Keratinocyte (primary cell): ENCODE results near the gene ITGA11. TPM values are rescaled to one million over a fixed set of nuclear protein-coding genes. Genes with fewer than 3 reads are reported as not detected.

ENCODE experiments used
- DNase-seq: peaks from one replicate; pipeline ENCODE4 v3.0.0-alpha.2; 2011; ENCODE audit warnings: low read depth, missing footprints, low spot score
- FAIRE-seq: peaks from 2 replicates; lab custom pipeline; 2011; peaks lifted over from hg19 to GRCh38; lab: Jason Lieb, UNC
- H2AFZ ChIP-seq: 2 replicates; pipeline ENCODE4 v1.6.0; 2012; ENCODE audit warnings: low read length, control low read depth, inconsistent platforms; ENCODE audit not compliant: control insufficient read depth
- H3K27ac ChIP-seq: 2 replicates; pipeline ENCODE4 v1.5.1; 2011; ENCODE audit warnings: low read length; ENCODE audit not compliant: control insufficient read depth, insufficient read depth
- H3K27me3 ChIP-seq: 3 replicates; pipeline ENCODE4 v1.6.0; 2011; ENCODE audit warnings: low read length; ENCODE audit not compliant: control insufficient read depth, insufficient read depth; ENCODE audit errors: extremely low read depth
- H3K36me3 ChIP-seq, 2 experiments: 2 replicates in 1 of 2; 3 replicates in 1 of 2; pipeline ENCODE4 v1.5.1; 2011; ENCODE audit warnings: low read length in 2 of 2, mild to moderate bottlenecking in 1 of 2; ENCODE audit not compliant: control insufficient read depth in 2 of 2, insufficient read depth in 2 of 2; ENCODE audit errors: extremely low read depth in 1 of 2
- H3K4me1 ChIP-seq: 3 replicates; pipeline ENCODE4 v1.5.1; 2011; ENCODE audit warnings: low read length; ENCODE audit not compliant: control insufficient read depth, insufficient read depth; ENCODE audit errors: extremely low read depth
- H3K4me2 ChIP-seq: 3 replicates; pipeline ENCODE4 v1.6.0; 2011; ENCODE audit warnings: low read depth, low read length; ENCODE audit not compliant: control insufficient read depth, insufficient read depth; ENCODE audit errors: extremely low read depth
- H3K4me3 ChIP-seq, 3 experiments: fragments of 200-600 bp in 1 of 3; sonication (generic) in 1 of 3; 2 replicates in 2 of 3; 3 replicates in 1 of 3; pipeline ENCODE4 v1.5.1; 2011 to 2016; ENCODE audit warnings: low read length in 3 of 3, mild to moderate bottlenecking in 3 of 3, control low read depth in 2 of 3, inconsistent platforms in 1 of 3, low read depth in 1 of 3, mixed read lengths in 1 of 3, mixed run types in 1 of 3, moderate library complexity in 1 of 3; ENCODE audit not compliant: control insufficient read depth in 2 of 3, insufficient read depth in 2 of 3; ENCODE audit errors: extremely low read depth in 1 of 3
- H3K79me2 ChIP-seq: 2 replicates; pipeline ENCODE4 v1.6.0; 2012; ENCODE audit warnings: low read length; ENCODE audit not compliant: control insufficient read depth, insufficient read depth
- H3K9ac ChIP-seq: 3 replicates; pipeline ENCODE4 v1.6.0; 2011; ENCODE audit warnings: low read length; ENCODE audit not compliant: control insufficient read depth, insufficient read depth; ENCODE audit errors: extremely low read depth
- H3K9me1 ChIP-seq: 3 replicates; pipeline ENCODE4 v1.6.0; 2011; ENCODE audit warnings: low read length; ENCODE audit not compliant: control insufficient read depth, insufficient read depth; ENCODE audit errors: extremely low read depth
- H3K9me3 ChIP-seq: 2 replicates; pipeline ENCODE4 v1.5.1; 2012; ENCODE audit warnings: low read depth, low read length; ENCODE audit not compliant: control insufficient read depth
- H4K20me1 ChIP-seq: 3 replicates; pipeline ENCODE4 v1.6.0; 2011; ENCODE audit warnings: low read length; ENCODE audit not compliant: control insufficient read depth, insufficient read depth; ENCODE audit errors: extremely low read depth
- EZH2 ChIP-seq: IDR thresholded peaks from one replicate; pipeline ENCODE4 v1.6.1; 2012; ENCODE audit warnings: inconsistent platforms, mild to moderate bottlenecking, low read length, moderate library complexity
- dilution Hi-C: fragments of 300-500 bp; cut with MboI; formaldehyde crosslinking; loops from one replicate; pipeline ENCODE4 v1.7.0; 2020; ENCODE audit warnings: low sequenced_read_pairs; ENCODE audit not compliant: extremely low pct_ligation_motif_present
- polyA minus RNA-seq, 3 experiments: library from RNA; depleted of rRNA, polyadenylated mRNA; stranded (reverse); fragments of >200 nt; gene quantifications; 1 replicate in 1 of 3; 2 replicates in 1 of 3; 3 replicates in 1 of 3; pipeline ENCODE4 v1.2.3, GENCODE V29; 2011
- polyA plus RNA-seq, 5 experiments: library from polyadenylated mRNA; depleted of rRNA in 3 of 5; stranded (reverse) in 3 of 5; stranded (forward) in 1 of 5; unstranded in 1 of 5; fragments of >200 nt; gene quantifications; 1 replicate in 1 of 5; 2 replicates in 3 of 5; 3 replicates in 1 of 5; pipeline versions ENCODE4 v1.2.1 to v1.2.3, GENCODE V29; 2011 to 2012; ENCODE audit warnings: missing spikeins in 2 of 5, low read depth in 1 of 5, low replicate concordance in 1 of 5
- TF ChIP-seq, protein P1 (sequence below), 3 experiments: IDR thresholded peaks in 1 of 3; conservative IDR thresholded peaks in 1 of 3; optimal IDR thresholded peaks in 1 of 3; 2 replicates in 2 of 3; 3 replicates in 1 of 3; pipeline versions ENCODE3 to v1.5.1; 2011; ENCODE audit warnings: low read length in 3 of 3, mild to moderate bottlenecking in 3 of 3, moderate library complexity in 2 of 3, control low read depth in 1 of 3, inconsistent platforms in 1 of 3; ENCODE audit not compliant: insufficient read depth in 2 of 3; ENCODE audit errors: extremely low read depth in 1 of 3

The ITGA11 gene
- polyA plus RNA-seq = not detected in 3 replicates
- not detected for polyA plus RNA-seq (2011; ENCODE audit: low read depth)
- not detected in 2 replicates for polyA plus RNA-seq (2011; cell fraction: cytosol; rRNA removed)
- polyA plus RNA-seq (2011; cell fraction: nucleus; rRNA removed) = not detected in 2 replicates
- 0.07 and 0.09 TPM in 2 replicates for polyA plus RNA-seq (2012; ENCODE audit: low replicate concordance)
- polyA minus RNA-seq = not detected in 3 replicates
- polyA minus RNA-seq (2011; cell fraction: cytosol; rRNA and poly(A)+ RNA removed) = not detected
- not detected in 2 replicates for polyA minus RNA-seq (2011; cell fraction: nucleus; rRNA and poly(A)+ RNA removed)

DNA sequence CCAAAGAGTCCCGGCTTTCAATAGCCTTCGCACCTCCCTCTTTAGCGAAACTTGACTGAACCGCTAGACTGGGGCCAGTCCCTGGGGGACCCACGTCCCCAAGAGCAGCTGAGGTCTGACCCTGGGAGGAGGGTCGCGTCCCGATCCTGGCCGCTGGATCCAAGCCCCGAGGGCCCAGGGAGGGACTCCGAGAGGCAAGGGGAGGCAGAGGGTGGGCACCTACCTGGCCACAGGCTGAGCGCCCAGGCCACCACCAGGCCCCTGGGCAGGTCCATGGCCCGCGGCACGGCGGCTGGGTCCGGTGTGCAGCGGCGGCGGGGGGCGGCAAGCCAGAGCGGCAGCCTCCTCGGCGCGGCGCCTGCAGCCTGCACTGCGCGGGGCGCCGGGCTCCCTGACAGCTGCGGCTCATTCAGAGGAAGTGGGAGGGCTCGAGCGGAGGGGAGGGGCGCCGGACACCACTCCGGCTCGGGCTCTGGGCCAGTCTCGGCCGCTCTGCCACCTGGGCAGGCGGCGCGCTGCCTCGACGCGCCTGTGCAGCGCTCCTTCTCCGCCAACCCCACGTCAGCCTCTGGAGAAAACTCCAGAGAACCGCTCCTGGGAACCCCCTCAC is at the start of gene ITGA11:
TSS of gene ITGA11 (minus strand) at position 372 of the 610 bp plus-strand sequence. CDS start at position 275, 97 bp downstream.
- dilution Hi-C loops = no loop called here
- Histone ChIP-seq H2AFZ (no peak within 1 kb of the TSS), H3K27ac (no peak within 1 kb of the TSS), H4K20me1 (no peaks in the 10 kb centered on the region), H3K36me3 (no peaks in the 10 kb centered on the region), H3K9me1 (no peaks in the 10 kb centered on the region), H3K9ac (no peak within 1 kb of the TSS), H3K9me3 (no peaks in the 10 kb centered on the region), H3K27me3 (peaks cover 70% of the 10 kb centered on the region), H3K79me2 (no peaks in the 10 kb centered on the region), H3K4me3 (peak within 1 kb of the TSS in 1 of 3 experiments; percentile 51), H3K4me2 (peak within 1 kb of the TSS; percentile 62), H3K4me1 (peaks cover 6% of the 10 kb centered on the region)
- DNase-seq (no peak), FAIRE-seq (no peak)
- TF ChIP-seq, protein P1, sequence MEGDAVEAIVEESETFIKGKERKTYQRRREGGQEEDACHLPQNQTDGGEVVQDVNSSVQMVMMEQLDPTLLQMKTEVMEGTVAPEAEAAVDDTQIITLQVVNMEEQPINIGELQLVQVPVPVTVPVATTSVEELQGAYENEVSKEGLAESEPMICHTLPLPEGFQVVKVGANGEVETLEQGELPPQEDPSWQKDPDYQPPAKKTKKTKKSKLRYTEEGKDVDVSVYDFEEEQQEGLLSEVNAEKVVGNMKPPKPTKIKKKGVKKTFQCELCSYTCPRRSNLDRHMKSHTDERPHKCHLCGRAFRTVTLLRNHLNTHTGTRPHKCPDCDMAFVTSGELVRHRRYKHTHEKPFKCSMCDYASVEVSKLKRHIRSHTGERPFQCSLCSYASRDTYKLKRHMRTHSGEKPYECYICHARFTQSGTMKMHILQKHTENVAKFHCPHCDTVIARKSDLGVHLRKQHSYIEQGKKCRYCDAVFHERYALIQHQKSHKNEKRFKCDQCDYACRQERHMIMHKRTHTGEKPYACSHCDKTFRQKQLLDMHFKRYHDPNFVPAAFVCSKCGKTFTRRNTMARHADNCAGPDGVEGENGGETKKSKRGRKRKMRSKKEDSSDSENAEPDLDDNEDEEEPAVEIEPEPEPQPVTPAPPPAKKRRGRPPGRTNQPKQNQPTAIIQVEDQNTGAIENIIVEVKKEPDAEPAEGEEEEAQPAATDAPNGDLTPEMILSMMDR (optimal IDR thresholded peaks at IDR 0.05 in 1 of 3, IDR thresholded peaks at IDR 0.05 in 1 of 3, conservative IDR thresholded peaks at IDR 0.05 in 1 of 3; ENCODE audit: extremely low read depth in 1 of 3, insufficient read depth in 2 of 3, low read length in 3 of 3) = no peak
- peak; percentile 4 for TF ChIP-seq EZH2

DNA sequence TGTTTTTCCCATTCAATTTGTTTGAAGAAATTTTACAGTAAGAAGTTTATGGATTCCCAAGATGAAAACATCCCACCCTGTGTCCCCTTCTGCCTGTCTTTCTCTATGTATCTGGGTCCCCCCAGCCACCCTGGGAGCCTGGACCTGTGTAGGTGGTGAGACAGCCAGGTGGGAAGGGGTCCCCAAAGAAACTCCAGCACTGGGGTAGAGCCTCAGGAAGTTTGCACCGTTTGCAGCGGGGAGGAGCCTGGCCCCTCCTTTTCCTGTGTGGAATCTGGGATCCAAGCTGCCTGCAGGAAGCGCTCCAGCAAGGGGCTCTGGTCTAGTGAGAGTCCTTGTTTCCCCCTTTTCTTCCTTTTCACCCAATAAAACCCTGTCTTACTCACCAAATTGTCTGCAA is 49.4 kb upstream of the ITGA11 start:
- H3K27ac ChIP-seq = no peak overlapping the region
- H3K36me3 ChIP-seq = no peaks in the 10 kb centered on the region
- no peak for DNase-seq
- no peaks in the 10 kb centered on the region for H3K9me1 ChIP-seq
- peaks cover 22% of the 10 kb centered on the region for H3K27me3 ChIP-seq
- FAIRE-seq = no peak
- no peaks in the 10 kb centered on the region for H3K9me3 ChIP-seq
- H2AFZ ChIP-seq = no peak overlapping the region
- H3K4me3 ChIP-seq = no peak overlapping the region
- no peaks in the 10 kb centered on the region for H3K4me1 ChIP-seq
- no peak overlapping the region for H3K4me2 ChIP-seq
- H4K20me1 ChIP-seq = no peaks in the 10 kb centered on the region
- no peak overlapping the region for H3K9ac ChIP-seq
- TF ChIP-seq EZH2 = no peak
- TF ChIP-seq, protein P1 (optimal IDR thresholded peaks at IDR 0.05 in 1 of 3, IDR thresholded peaks at IDR 0.05 in 1 of 3, conservative IDR thresholded peaks at IDR 0.05 in 1 of 3; ENCODE audit: extremely low read depth in 1 of 3, insufficient read depth in 2 of 3, low read length in 3 of 3) = no peak
- H3K79me2 ChIP-seq = no peaks in the 10 kb centered on the region
- dilution Hi-C loops = no loop called here
